Endothelial cell of umbilical vein (primary cell): Measurements from ENCODE around the gene DPP6. TPM values are rescaled to one million over a fixed set of nuclear protein-coding genes. Genes with fewer than 3 reads are reported as not detected.

Experiments used
- BruUV-seq: library from RNA; stranded (reverse); fragments of 400-500 nt; replicated peaks from 2 replicates; lab custom pipeline; 2021; lab: Mats Ljungman, UMichigan
- CTCF ChIA-PET: fragments of 300-600, 350-600 bp; sonication (Branson Sonifier 250); formaldehyde crosslinking; loops from one replicate; lab custom pipeline; 2021; ENCODE audit warnings: antibody characterized with exemption, inconsistent platforms; lab: Charles Lee
- POLR2A ChIA-PET: fragments of 300-600, 350-600 bp; sonication (Branson Sonifier 250); formaldehyde crosslinking; loops from one replicate; lab custom pipeline; 2021; ENCODE audit warnings: antibody characterized with exemption, inconsistent platforms; lab: Charles Lee
- DNase-seq: peaks from one replicate; pipeline ENCODE4 v3.0.0-alpha.2; 2011; ENCODE audit warnings: low read depth, low spot score
- FAIRE-seq: peaks from 2 replicates; lab custom pipeline; 2011; peaks lifted over from hg19 to GRCh38; lab: Jason Lieb, UNC
- H2AFZ ChIP-seq: 2 replicates; pipeline ENCODE4 v1.6.0; 2012; ENCODE audit warnings: low read depth, low read length, control low read depth, inconsistent platforms
- H3K27ac ChIP-seq: 2 replicates; pipeline ENCODE4 v1.5.1; 2011; ENCODE audit warnings: low read depth, mild to moderate bottlenecking, control low read depth, low read length, moderate library complexity; ENCODE audit not compliant: insufficient read depth
- H3K27me3 ChIP-seq, 2 experiments: 2 replicates each; pipeline versions ENCODE4 v1.6.0 to v1.6.1; 2011; ENCODE audit warnings: low read length in 2 of 2, mixed read lengths in 1 of 2; ENCODE audit not compliant: control insufficient read depth in 2 of 2, insufficient read depth in 2 of 2
- H3K36me3 ChIP-seq, 2 experiments: 2 replicates in 1 of 2; 3 replicates in 1 of 2; pipeline ENCODE4 v1.5.1; 2011; ENCODE audit warnings: low read length in 2 of 2, mild to moderate bottlenecking in 1 of 2, moderate library complexity in 1 of 2; ENCODE audit not compliant: control insufficient read depth in 2 of 2, insufficient read depth in 2 of 2; ENCODE audit errors: extremely low read depth in 1 of 2
- H3K4me1 ChIP-seq: 3 replicates; pipeline ENCODE4 v1.5.1; 2011; ENCODE audit warnings: mild to moderate bottlenecking, low read length; ENCODE audit not compliant: control insufficient read depth, insufficient read depth; ENCODE audit errors: extremely low read depth
- H3K4me2 ChIP-seq: 2 replicates; pipeline ENCODE4 v1.6.1; 2011; ENCODE audit warnings: low read length, control low read depth, mixed read lengths; ENCODE audit not compliant: insufficient read depth
- H3K4me3 ChIP-seq, 3 experiments: fragments of 200-600 bp in 1 of 3; sonication (generic), shearing (Covaris generic) in 1 of 3; replicated peaks in 1 of 3; 2 replicates each; pipeline ENCODE4 v1.5.1; 2011 to 2016; ENCODE audit warnings: control low read depth in 3 of 3, low read length in 3 of 3, mild to moderate bottlenecking in 2 of 3, inconsistent platforms in 1 of 3, low read depth in 1 of 3, moderate library complexity in 1 of 3; ENCODE audit not compliant: insufficient read depth in 1 of 3
- H3K79me2 ChIP-seq: 2 replicates; pipeline ENCODE4 v1.6.0; 2012; ENCODE audit warnings: low read length, inconsistent platforms; ENCODE audit not compliant: control insufficient read depth, insufficient read depth
- H3K9ac ChIP-seq: replicated peaks from 2 replicates; pipeline ENCODE3; 2011; ENCODE audit warnings: low read length, control low read depth; ENCODE audit not compliant: insufficient read depth; ENCODE audit errors: extremely low read depth
- H3K9me1 ChIP-seq: replicated peaks from 3 replicates; pipeline ENCODE4 v1.6.0; 2011; ENCODE audit warnings: mild to moderate bottlenecking, low read length; ENCODE audit not compliant: control insufficient read depth, insufficient read depth; ENCODE audit errors: extremely low read depth
- H3K9me3 ChIP-seq: replicated peaks from 2 replicates; pipeline ENCODE4 v1.5.1; 2012; ENCODE audit warnings: low read length, inconsistent platforms; ENCODE audit not compliant: control insufficient read depth, insufficient read depth
- H4K20me1 ChIP-seq: replicated peaks from 2 replicates; pipeline ENCODE3; 2011; ENCODE audit warnings: mild to moderate bottlenecking, low read length; ENCODE audit not compliant: control insufficient read depth, insufficient read depth; ENCODE audit errors: extremely low read depth
- EZH2 ChIP-seq: IDR thresholded peaks from 2 replicates; pipeline ENCODE4 v1.6.1; 2012; ENCODE audit warnings: borderline replicate concordance, low read depth, mild to moderate bottlenecking, moderate library complexity, low read length, inconsistent platforms; ENCODE audit not compliant: severe bottlenecking
- FOS ChIP-seq: IDR thresholded peaks from 2 replicates; pipeline ENCODE4 v1.6.1; 2011; ENCODE audit warnings: mild to moderate bottlenecking, low read length, moderate library complexity, borderline replicate concordance; ENCODE audit not compliant: insufficient read depth
- GATA2 ChIP-seq: IDR thresholded peaks from 2 replicates; pipeline ENCODE4 v1.7.0; 2011; ENCODE audit warnings: low read depth, mild to moderate bottlenecking, moderate library complexity, mixed read lengths, low read length; ENCODE audit not compliant: insufficient read length, insufficient read depth
- JUN ChIP-seq: IDR thresholded peaks from 2 replicates; pipeline ENCODE4 v1.6.1; 2011; ENCODE audit warnings: borderline replicate concordance, low read depth; ENCODE audit not compliant: insufficient read length, insufficient read depth
- MAX ChIP-seq: IDR thresholded peaks from 2 replicates; pipeline ENCODE4 v1.6.1; 2011; ENCODE audit not compliant: insufficient read depth, insufficient read length
- MYC ChIP-seq: IDR thresholded peaks from one replicate; pipeline ENCODE4 v1.6.1; 2011; ENCODE audit warnings: mild to moderate bottlenecking, low read depth, low read length
- POLR2A ChIP-seq: IDR thresholded peaks from 2 replicates; pipeline ENCODE4 v1.6.1; 2012; ENCODE audit warnings: low read depth, mild to moderate bottlenecking, control low read depth, low read length
- POLR2AphosphoS5 ChIP-seq: IDR thresholded peaks from 2 replicates; pipeline ENCODE4 v1.6.1; 2012; ENCODE audit warnings: low read depth, mild to moderate bottlenecking, control low read depth, low read length, moderate library complexity; ENCODE audit not compliant: insufficient read depth
- dilution Hi-C: fragments of 300-500 bp; cut with MboI; formaldehyde crosslinking; loops from one replicate; pipeline ENCODE4 v1.15.0; 2019; ENCODE audit warnings: low sequenced_read_pairs; ENCODE audit not compliant: extremely low pct_ligation_motif_present
- intact Hi-C: fragments of 100-400 bp; cut with micrococcal nuclease; formaldehyde crosslinking; loops from one replicate; pipeline ENCODE4 v1.10.0; 2022
- polyA plus RNA-seq, 4 experiments: library from polyadenylated mRNA; depleted of rRNA in 3 of 4; stranded (reverse) in 3 of 4; unstranded in 1 of 4; fragments of >200 nt; gene quantifications; 2 replicates each; pipeline versions ENCODE4 v1.2.1 to v1.2.3, GENCODE V29; 2011 to 2012; ENCODE audit warnings: missing spikeins in 1 of 4
- total RNA-seq: library from RNA; stranded (reverse); gene quantifications from 2 replicates; pipeline ENCODE4 v1.2.3, GENCODE V29; 2021
- TF ChIP-seq, protein P1 (sequence below), 2 donors: IDR thresholded peaks; 1 replicate in 1 of 2; 2 replicates in 1 of 2; pipeline ENCODE4 v1.5.1; 2011; ENCODE audit warnings: low read length in 2 of 2, mild to moderate bottlenecking in 2 of 2, moderate library complexity in 2 of 2, control low read depth in 1 of 2, inconsistent platforms in 1 of 2, low read depth in 1 of 2; ENCODE audit not compliant: insufficient read depth in 1 of 2; ENCODE audit errors: extremely low read depth in 1 of 2

DPP6 gene
- total and polyA plus RNA-seq, 2 donors (not counting 3 experiments of a cell fraction or from before 2014, with no cell fraction given): not detected

- CTCF ChIA-PET: no interaction called here
- no peak overlapping the region for H3K9ac ChIP-seq
- dilution Hi-C loops (no loop called here), intact Hi-C loops (no loop called here)
- no peak overlapping the region for H3K4me3 ChIP-seq
- no peaks in the 10 kb centered on the region for H3K27me3 ChIP-seq
- TF ChIP-seq POLR2A (no peak), JUN (no peak), EZH2 (no peak), GATA2 (no peak), POLR2AphosphoS5 (no peak), FOS (no peak), MYC (no peak)
- DNase-seq: no peak
- peaks cover 7% of the 10 kb centered on the region for H3K9me3 ChIP-seq
- no peak overlapping the region for H3K27ac ChIP-seq
- no peak overlapping the region for H3K4me2 ChIP-seq
- no TSS peak for BruUV-seq
- H3K79me2 ChIP-seq: no peaks in the 10 kb centered on the region
- no peaks in the 10 kb centered on the region for H3K4me1 ChIP-seq
- no peak for FAIRE-seq
- no peaks in the 10 kb centered on the region for H3K9me1 ChIP-seq
- H4K20me1 ChIP-seq: no peaks in the 10 kb centered on the region
- POLR2A ChIA-PET: no interaction called here
- H3K36me3 ChIP-seq: no peaks in the 10 kb centered on the region
- H2AFZ ChIP-seq: no peak overlapping the region
These were observed 718.8 kb downstream of the DPP6 start for GRCh38 chr7:154770962-154771361.

DNA sequence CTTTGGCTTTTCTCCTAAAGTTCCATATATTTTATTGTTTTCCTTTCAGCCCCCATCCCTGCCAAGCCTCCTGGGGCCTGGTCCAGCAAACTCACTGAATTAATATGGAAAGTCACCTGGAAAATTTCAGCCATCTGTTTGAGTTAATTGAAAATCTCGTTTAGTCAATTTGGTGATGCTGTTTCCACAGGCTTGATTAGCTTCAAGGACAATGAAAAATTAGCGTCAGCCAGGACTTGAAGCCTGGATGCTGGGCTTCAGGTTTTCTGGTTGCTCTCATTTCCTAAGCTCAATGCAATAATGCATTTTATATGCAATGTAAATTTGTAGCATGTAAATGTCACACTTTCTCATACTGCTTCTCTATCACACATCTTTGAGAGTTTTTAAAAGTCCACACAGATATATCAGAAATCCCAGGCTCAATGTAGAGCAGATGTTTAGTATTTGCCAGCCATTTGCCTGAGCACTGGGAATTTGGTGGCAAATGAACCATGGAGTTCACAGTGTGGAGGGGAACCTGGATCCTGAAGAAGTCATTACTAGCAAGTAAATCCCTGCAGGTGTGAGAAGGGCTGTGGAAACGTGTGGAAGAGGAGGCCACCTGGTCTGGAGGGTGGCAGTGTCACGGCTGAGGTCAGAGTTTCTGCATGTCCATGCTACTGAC, 722.2 kb downstream of the DPP6 start:
- H3K79me2 ChIP-seq: no peaks in the 10 kb centered on the region
- no peak overlapping the region for H3K4me2 ChIP-seq
- POLR2A ChIA-PET: no interaction called here
- BruUV-seq: no TSS peak
- intact Hi-C loops: no loop called here
- no peaks in the 10 kb centered on the region for H3K27me3 ChIP-seq
- H3K36me3 ChIP-seq: no peaks in the 10 kb centered on the region
- no peak for DNase-seq
- no peak overlapping the region for H3K4me3 ChIP-seq
- peaks cover 11% of the 10 kb centered on the region for H3K9me3 ChIP-seq
- FAIRE-seq: no peak
- no peak overlapping the region for H3K27ac ChIP-seq
- TF ChIP-seq MYC (no peak), GATA2 (no peak), POLR2A (no peak), POLR2AphosphoS5 (no peak), MAX (no peak), JUN (no peak), FOS (no peak), EZH2 (no peak)
- TF ChIP-seq, protein P1, sequence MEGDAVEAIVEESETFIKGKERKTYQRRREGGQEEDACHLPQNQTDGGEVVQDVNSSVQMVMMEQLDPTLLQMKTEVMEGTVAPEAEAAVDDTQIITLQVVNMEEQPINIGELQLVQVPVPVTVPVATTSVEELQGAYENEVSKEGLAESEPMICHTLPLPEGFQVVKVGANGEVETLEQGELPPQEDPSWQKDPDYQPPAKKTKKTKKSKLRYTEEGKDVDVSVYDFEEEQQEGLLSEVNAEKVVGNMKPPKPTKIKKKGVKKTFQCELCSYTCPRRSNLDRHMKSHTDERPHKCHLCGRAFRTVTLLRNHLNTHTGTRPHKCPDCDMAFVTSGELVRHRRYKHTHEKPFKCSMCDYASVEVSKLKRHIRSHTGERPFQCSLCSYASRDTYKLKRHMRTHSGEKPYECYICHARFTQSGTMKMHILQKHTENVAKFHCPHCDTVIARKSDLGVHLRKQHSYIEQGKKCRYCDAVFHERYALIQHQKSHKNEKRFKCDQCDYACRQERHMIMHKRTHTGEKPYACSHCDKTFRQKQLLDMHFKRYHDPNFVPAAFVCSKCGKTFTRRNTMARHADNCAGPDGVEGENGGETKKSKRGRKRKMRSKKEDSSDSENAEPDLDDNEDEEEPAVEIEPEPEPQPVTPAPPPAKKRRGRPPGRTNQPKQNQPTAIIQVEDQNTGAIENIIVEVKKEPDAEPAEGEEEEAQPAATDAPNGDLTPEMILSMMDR (IDR thresholded peaks at IDR 0.05; ENCODE audit: extremely low read depth in 1 of 2, insufficient read depth in 1 of 2, low read depth in 1 of 2, low read length in 2 of 2): no peak
- dilution Hi-C loops: no loop called here
- no peaks in the 10 kb centered on the region for H4K20me1 ChIP-seq
- H3K9me1 ChIP-seq: no peaks in the 10 kb centered on the region
- H3K9ac ChIP-seq: no peak overlapping the region
- H2AFZ ChIP-seq: no peak overlapping the region
- CTCF ChIA-PET: no interaction called here
- no peaks in the 10 kb centered on the region for H3K4me1 ChIP-seq
